GM21515 (cell line): Measurements from ENCODE around the gene KIF23.

Experiments used
- ATAC-seq: cut with Tn5 transposase; IDR thresholded peaks from one replicate; pipeline ENCODE4 v1.9.1; 2021; ENCODE audit not compliant: unreplicated experiment

The KIF23 gene

DNA sequence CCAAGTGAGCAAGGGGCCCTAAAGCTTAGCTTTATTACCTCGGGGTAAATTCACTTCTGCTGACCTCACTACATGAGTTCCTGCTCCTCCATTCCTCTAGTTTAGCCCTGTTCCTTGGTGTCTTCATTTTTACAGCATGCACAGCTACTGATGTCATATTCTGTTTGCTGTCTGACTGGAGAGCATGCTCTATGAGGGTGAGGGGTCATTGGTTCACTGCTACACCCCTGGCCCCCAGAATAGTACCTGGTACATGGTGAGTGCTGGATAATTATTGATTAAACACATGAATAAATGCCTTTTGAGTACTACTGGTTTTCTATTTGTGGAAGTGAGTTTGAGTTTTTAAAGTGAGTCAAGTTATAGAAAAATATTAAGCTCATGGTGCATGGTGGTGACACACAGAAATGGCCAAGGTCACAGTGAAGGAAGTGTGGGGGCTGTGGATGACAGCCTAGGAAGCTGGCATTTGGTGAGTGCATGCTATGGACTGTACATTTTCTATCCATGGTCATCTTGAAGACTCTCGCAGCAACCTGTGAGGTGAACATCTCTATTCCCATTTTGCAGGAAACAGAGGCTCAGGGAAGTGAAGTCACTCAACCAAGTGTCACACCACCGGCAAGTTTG, 72.4 kb downstream of the KIF23 start:
- no peak for ATAC-seq

DNA sequence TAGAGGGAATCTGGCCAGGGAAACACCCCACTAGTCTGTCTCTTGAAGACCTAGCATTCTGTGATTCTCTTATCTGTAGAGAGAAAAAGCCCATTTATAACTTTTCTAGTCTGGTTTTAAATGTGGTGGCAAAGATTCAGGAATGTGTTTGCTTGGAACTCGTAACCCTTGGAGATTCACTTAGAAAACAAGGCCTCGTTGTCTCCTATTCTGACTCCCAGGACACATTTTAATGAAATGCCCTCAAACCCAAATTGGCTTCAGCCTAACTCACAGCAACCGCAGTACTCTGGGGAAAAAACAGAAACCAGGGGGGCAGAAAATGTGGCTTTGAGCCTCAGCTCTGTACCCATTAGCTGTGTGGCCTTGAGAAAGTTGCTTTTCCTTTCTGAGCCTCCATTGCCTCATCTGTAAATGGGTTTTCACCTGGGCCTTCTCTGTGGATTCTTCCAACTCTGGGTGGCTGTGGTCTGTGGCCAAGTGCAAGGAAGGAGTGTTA, 75.0 kb downstream of the KIF23 start:
- ATAC-seq = no peak

DNA sequence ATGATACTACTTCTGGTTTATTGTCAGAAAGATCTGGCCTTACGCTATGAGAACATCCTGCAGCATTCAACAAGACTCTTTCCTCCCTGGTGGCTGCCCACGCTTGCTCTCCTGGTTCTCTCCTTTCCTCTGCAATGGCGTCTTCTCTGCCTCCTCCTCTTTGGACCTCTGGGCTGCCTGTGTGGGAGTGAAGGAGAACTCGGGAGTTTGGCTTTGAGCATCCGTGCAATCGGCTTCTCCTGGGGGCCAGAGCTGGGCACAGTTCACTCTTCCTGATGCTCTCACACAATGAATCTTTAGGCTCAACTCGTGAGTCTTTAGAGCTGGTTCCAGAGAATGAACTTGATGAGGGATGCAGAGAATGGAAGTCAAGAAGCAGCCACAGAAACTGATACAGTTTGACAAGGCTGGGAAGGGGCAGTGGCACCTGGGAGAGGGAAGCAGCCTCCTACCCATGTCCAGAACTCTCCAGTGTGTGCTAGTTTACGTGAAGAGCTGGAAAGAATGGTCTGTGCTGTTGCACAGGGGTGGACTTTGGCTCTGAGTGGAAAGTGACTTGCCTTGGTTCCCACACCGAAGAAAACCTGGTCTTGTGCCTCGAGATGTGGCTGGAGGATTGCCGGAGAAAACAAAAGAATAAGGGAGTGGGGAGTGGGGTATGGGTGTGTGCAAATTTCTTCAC, 76.3 kb downstream of the KIF23 start:
- no peak for ATAC-seq

- no peak for ATAC-seq
Measured at GRCh38 chr15:69491038-69491505, 76.9 kb downstream of the KIF23 start.

GRCh38 chr15:69493406-69493805, 79.3 kb downstream of the KIF23 start:
- ATAC-seq = no peak

DNA sequence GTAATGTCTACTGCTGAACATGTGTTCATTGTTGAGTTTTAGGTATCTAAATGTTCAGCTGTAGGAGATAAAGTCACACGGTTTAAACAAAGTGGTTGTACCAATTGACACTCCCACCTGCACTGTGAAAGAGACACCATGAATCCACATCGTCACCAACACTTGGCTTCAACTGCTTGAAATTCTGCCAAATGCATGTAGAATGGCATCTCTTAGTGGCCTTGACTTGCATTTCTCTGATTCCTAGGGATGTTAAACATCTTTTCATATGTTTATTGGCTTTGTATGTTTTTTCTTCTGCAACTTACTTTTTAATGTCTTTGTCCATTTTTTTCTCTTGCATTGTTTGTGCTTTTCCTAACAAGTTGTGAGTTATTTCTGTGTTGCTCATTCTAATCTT, 81.9 kb downstream of the KIF23 start:
- ATAC-seq = no peak

DNA sequence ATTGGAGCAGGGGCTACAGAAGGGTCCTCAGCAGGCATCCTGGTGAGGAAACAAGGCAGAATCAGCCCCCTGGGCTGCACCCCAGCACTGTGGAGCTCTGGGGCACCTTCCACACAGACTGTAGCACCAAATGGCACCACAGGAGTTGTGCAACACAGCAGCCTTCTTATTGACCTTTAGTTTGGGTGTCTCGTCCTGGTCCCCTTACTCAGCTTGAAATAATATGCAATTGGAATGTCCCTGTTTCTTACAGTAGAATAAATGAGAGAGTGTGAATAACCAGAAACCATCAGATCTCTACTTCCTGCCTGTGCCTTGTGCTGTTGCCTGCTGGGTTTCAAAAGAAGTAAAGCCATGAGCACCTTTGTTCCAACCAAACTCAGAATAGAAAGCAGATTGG, 82.9 kb downstream of the KIF23 start:
- ATAC-seq = no peak

GRCh38 chr15:69497667-69498066, 83.5 kb downstream of the KIF23 start:
- no peak for ATAC-seq
